HCT116 (cell line): ENCODE results near the gene CRISPLD2. TPM values are rescaled to one million over a fixed set of nuclear protein-coding genes. Genes with fewer than 3 reads are reported as not detected.

Experiments
- ATAC-seq: fragments of 200-7000 bp; cut with Tn5 transposase; 2 replicates; pipeline ENCODE4 v1.9.1; 2020; ENCODE audit warnings: mild to moderate bottlenecking, moderate library complexity
- BruUV-seq: library from RNA; stranded (reverse); fragments of 400-500 nt; replicated peaks from 2 replicates; lab custom pipeline; 2021; lab: Mats Ljungman, UMichigan
- CTCF ChIA-PET: fragments of 300-600 bp; sonication (Branson Sonifier 250); formaldehyde crosslinking; loops from one replicate; lab custom pipeline; 2021; ENCODE audit warnings: antibody characterized with exemption; lab: Charles Lee
- POLR2A ChIA-PET: fragments of 300-600, 350-600 bp; sonication (Branson Sonifier 250); formaldehyde crosslinking; loops from one replicate; lab custom pipeline; 2021; ENCODE audit warnings: antibody characterized with exemption; lab: Charles Lee
- RAD21 ChIA-PET, 2 experiments: fragments of 300-600 bp; sonication (Branson Sonifier 250); formaldehyde crosslinking; loops; one replicate each; lab custom pipeline; 2023; ENCODE audit warnings: low total read pairs in 2 of 2; ENCODE audit not compliant: uncharacterized antibody in 2 of 2, unreplicated experiment in 2 of 2, low non-redundant PET in 1 of 2; lab: Charles Lee
- DNase-seq: peaks from one replicate; pipeline ENCODE4 v3.0.0-alpha.2; 2010; ENCODE audit warnings: low read depth, low spot score
- H2AFZ ChIP-seq: fragments of 200-600 bp; shearing (Covaris generic), sonication (generic); 2 replicates; pipeline ENCODE4 v1.6.1; 2017; ENCODE audit warnings: low read depth, mixed run types, mixed read lengths, antibody characterized with exemption, low read length; ENCODE audit not compliant: poor library complexity, severe bottlenecking
- H3K27ac ChIP-seq: 2 replicates; pipeline ENCODE4 v1.5.1; 2012; ENCODE audit warnings: low read depth, low read length
- H3K27me3 ChIP-seq: fragments of 200-600 bp; sonication (generic); 2 replicates; pipeline ENCODE4 v1.6.1; 2016; ENCODE audit warnings: mixed run types, low read length, mixed read lengths; ENCODE audit not compliant: insufficient read depth
- H3K36me3 ChIP-seq, 2 experiments: fragments of 200-500 bp in 1 of 2; fragments of 200-600 bp in 1 of 2; sonication (Bioruptor generic) in 1 of 2; sonication (generic) in 1 of 2; 2 replicates each; pipeline versions ENCODE4 v1.5.1 to v1.6.1; 2014 to 2016; ENCODE audit warnings: low read length in 2 of 2, inconsistent platforms in 1 of 2, mixed read lengths in 1 of 2, mixed run types in 1 of 2; ENCODE audit not compliant: insufficient read depth in 2 of 2, control insufficient read depth in 1 of 2
- H3K4me1 ChIP-seq, 2 experiments: fragments of 200-600 bp in 1 of 2; sonication (generic) in 1 of 2; 2 replicates each; pipeline versions ENCODE4 v1.5.1 to v1.6.1; 2012 to 2017; ENCODE audit warnings: low read length in 2 of 2, inconsistent platforms in 1 of 2, mild to moderate bottlenecking in 1 of 2, mixed read lengths in 1 of 2, mixed run types in 1 of 2, moderate library complexity in 1 of 2; ENCODE audit not compliant: insufficient read depth in 2 of 2, control insufficient read depth in 1 of 2
- H3K4me2 ChIP-seq: fragments of 200-600 bp; sonication (generic); 2 replicates; pipeline ENCODE4 v1.6.1; 2017; ENCODE audit warnings: mixed run types, low read length, mixed read lengths
- H3K4me3 ChIP-seq, 2 experiments: fragments of 200-600 bp in 1 of 2; sonication (generic) in 1 of 2; replicated peaks in 1 of 2; 2 replicates each; pipeline ENCODE4 v1.5.1; 2011 to 2016; ENCODE audit warnings: low read length in 2 of 2, control low read depth in 1 of 2, low read depth in 1 of 2, mild to moderate bottlenecking in 1 of 2, mixed read lengths in 1 of 2, mixed run types in 1 of 2
- H3K79me2 ChIP-seq: fragments of 200-600 bp; sonication (generic); 2 replicates; pipeline ENCODE4 v1.6.1; 2017; ENCODE audit warnings: mild to moderate bottlenecking, mixed run types, low read length, moderate library complexity, mixed read lengths; ENCODE audit not compliant: insufficient read depth
- H3K9ac ChIP-seq: fragments of 200-600 bp; sonication (generic); 2 replicates; pipeline ENCODE4 v1.6.1; 2016; ENCODE audit warnings: low read length, mixed read lengths
- H3K9me2 ChIP-seq: fragments of 200-600 bp; sonication (generic), shearing (Covaris generic); 2 replicates; pipeline ENCODE4 v1.6.1; 2017; ENCODE audit warnings: mixed run types, mild to moderate bottlenecking, moderate library complexity; ENCODE audit not compliant: insufficient read depth
- H3K9me3 ChIP-seq, 2 experiments: fragments of 200-500 bp in 1 of 2; fragments of 200-600 bp in 1 of 2; sonication (Bioruptor generic) in 1 of 2; sonication (generic) in 1 of 2; 2 replicates each; pipeline ENCODE4 v1.6.1; 2014 to 2017; ENCODE audit warnings: low read length in 2 of 2, mixed read lengths in 2 of 2, inconsistent platforms in 1 of 2, low read depth in 1 of 2, mild to moderate bottlenecking in 1 of 2, mixed run types in 1 of 2, moderate library complexity in 1 of 2; ENCODE audit not compliant: control insufficient read depth in 1 of 2, insufficient read depth in 1 of 2
- H4K20me1 ChIP-seq: fragments of 200-600 bp; sonication (generic), shearing (Covaris generic); 2 replicates; pipeline ENCODE4 v1.6.1; 2017; ENCODE audit warnings: mixed run types, mild to moderate bottlenecking, moderate library complexity; ENCODE audit not compliant: insufficient read depth
- CTCF ChIP-seq, 3 experiments: fragments of 200-600 bp in 1 of 3; sonication (generic) in 1 of 3; IDR thresholded peaks in 2 of 3; conservative IDR thresholded peaks in 1 of 3; 2 replicates each; pipeline ENCODE4 v1.5.1; 2012 to 2017; ENCODE audit warnings: low read depth in 2 of 3, low read length in 2 of 3, antibody characterized with exemption in 1 of 3, borderline replicate concordance in 1 of 3, control low read depth in 1 of 3, mild to moderate bottlenecking in 1 of 3, mixed read lengths in 1 of 3, mixed run types in 1 of 3, moderate library complexity in 1 of 3; ENCODE audit not compliant: insufficient read depth in 1 of 3
- REST ChIP-seq: IDR thresholded peaks from 2 replicates; pipeline ENCODE4 v1.6.1; 2012; ENCODE audit warnings: low read depth
- TCF7L2 ChIP-seq: IDR thresholded peaks from 2 replicates; pipeline ENCODE4 v1.7.0; 2011; ENCODE audit warnings: borderline replicate concordance, inconsistent platforms; ENCODE audit not compliant: insufficient read depth, insufficient read length; ENCODE audit errors: extremely low read depth
- ZBTB33 ChIP-seq: IDR thresholded peaks from 2 replicates; pipeline ENCODE4 v1.6.1; 2011; ENCODE audit warnings: mild to moderate bottlenecking, low read length, moderate library complexity; ENCODE audit not compliant: insufficient replicate concordance; ENCODE audit errors: extremely low read depth
- intact Hi-C: fragments of 100-400 bp; cut with micrococcal nuclease; formaldehyde crosslinking; loops from 2 replicates; pipeline ENCODE4 v1.10.0; 2022
- total RNA-seq: library from RNA; stranded (reverse); gene quantifications from one replicate; pipeline ENCODE4 v1.2.1, GENCODE V29; 2021; ENCODE audit not compliant: unreplicated experiment

CRISPLD2 gene
- total RNA-seq, 1 experiment from 2014 or later = 4.6 TPM

GRCh38 chr16:84931107-84931494, 111.3 kb downstream of the CRISPLD2 start:
- Histone ChIP-seq H3K4me2 (no peak overlapping the region), H3K27ac (no peak overlapping the region), H2AFZ (no peak overlapping the region), H3K27me3 (no peaks in the 10 kb centered on the region), H3K79me2 (no peaks in the 10 kb centered on the region), H3K4me3 (no peak overlapping the region), H3K9me2 (no peaks in the 10 kb centered on the region), H4K20me1 (no peaks in the 10 kb centered on the region), H3K9ac (no peak overlapping the region), H3K4me1 (peaks cover 0 to 8% of the 10 kb centered on the region in 2 experiments; a peak in 1 of 4 replicates), H3K36me3 (no peaks in the 10 kb centered on the region), H3K9me3 (no peaks in the 10 kb centered on the region)
- RAD21 ChIA-PET = no interaction called here
- no peak for ATAC-seq
- DNase-seq = no peak
- CTCF ChIA-PET = interaction anchor here (1.4 kb wide), 1 partner anchor 21 kb away, joined by 6 read pairs; no protein-coding TSS in a partner anchor
- no TSS peak for BruUV-seq
- intact Hi-C loops = loop anchor here (10.0 kb wide), 1 partner anchor 304 kb away; no protein-coding TSS in a partner anchor
- TF ChIP-seq TCF7L2 = no peak
- TF ChIP-seq ZBTB33 = no peak
- TF ChIP-seq CTCF (IDR thresholded peaks at IDR 0.05 in 2 of 3, conservative IDR thresholded peaks at IDR 0.05 in 1 of 3; ENCODE audit: borderline replicate concordance in 1 of 3, insufficient read depth in 1 of 3, low read depth in 2 of 3, low read length in 2 of 3) = no peak
- TF ChIP-seq REST = no peak
- POLR2A ChIA-PET = no interaction called here
